MG63 (cell line): Measurements from ENCODE around the gene HSFX4. TPM values are rescaled to one million over a fixed set of nuclear protein-coding genes. Genes with fewer than 3 reads are reported as not detected.
A peak's percentile ranks its signal among the peaks of the same experiment; 100 is the strongest.

Source experiments
- DNase-seq: peaks from one replicate; pipeline ENCODE4 v3.0.0-alpha.2; 2020
- H3K27me3 ChIP-seq: fragments of 250-450 bp; sonication (Bioruptor Pico); 2 replicates; pipeline ENCODE4 v1.5.1; 2020; ENCODE audit warnings: mild to moderate bottlenecking, moderate library complexity
- H3K36me3 ChIP-seq: fragments of 250-450 bp; sonication (Bioruptor Pico); 2 replicates; pipeline ENCODE4 v1.5.1; 2020; ENCODE audit warnings: mild to moderate bottlenecking, moderate library complexity
- H3K4me3 ChIP-seq: fragments of 250-450 bp; sonication (Bioruptor Pico); 2 replicates; pipeline ENCODE4 v1.5.1; 2020; ENCODE audit warnings: mild to moderate bottlenecking, moderate library complexity
- H3K9me3 ChIP-seq: fragments of 250-450 bp; sonication (Bioruptor Pico); 2 replicates; pipeline ENCODE4 v1.5.1; 2020; ENCODE audit warnings: mild to moderate bottlenecking, moderate library complexity
- total RNA-seq: library from RNA; depleted of rRNA; stranded (reverse); fragments of >200 nt; shearing (Covaris generic); gene quantifications from 2 replicates; pipeline ENCODE4 v1.2.3, GENCODE V29; 2014; ENCODE audit warnings: low replicate concordance; rRNA removed

Gene HSFX4
- total RNA-seq, 1 experiment from 2014 or later = not detected

GRCh38 chrX:149961572-149961971 is 32.2 kb downstream of the HSFX4 start:
- no peaks in the 10 kb centered on the region; the same call in 1 of the 2 replicates for H3K36me3 ChIP-seq
- no peaks in the 10 kb centered on the region for H3K27me3 ChIP-seq
- DNase-seq = no peak
- H3K4me3 ChIP-seq = no peak overlapping the region
- H3K9me3 ChIP-seq = no peaks in the 10 kb centered on the region

- Histone ChIP-seq H3K4me3 (no peak overlapping the region), H3K27me3 (no peaks in the 10 kb centered on the region), H3K9me3 (no peaks in the 10 kb centered on the region), H3K36me3 (no peaks in the 10 kb centered on the region; the same call in 1 of the 2 replicates)
- no peak for DNase-seq
These were observed 32.6 kb downstream of the HSFX4 start for GRCh38 chrX:149962010-149962409.

- Histone ChIP-seq H3K36me3 (no peaks in the 10 kb centered on the region; the same call in 1 of the 2 replicates), H3K4me3 (no peak overlapping the region), H3K9me3 (no peaks in the 10 kb centered on the region), H3K27me3 (no peaks in the 10 kb centered on the region)
- DNase-seq = peak; percentile 36
These were observed 33.7 kb downstream of the HSFX4 start for GRCh38 chrX:149962859-149963757.

GRCh38 chrX:149979126-149979644 is 49.8 kb downstream of the HSFX4 start:
- no peaks in the 10 kb centered on the region for H3K36me3 ChIP-seq
- no peak overlapping the region for H3K4me3 ChIP-seq
- no peak for DNase-seq
- no peaks in the 10 kb centered on the region for H3K27me3 ChIP-seq
- H3K9me3 ChIP-seq = no peaks in the 10 kb centered on the region

Other genes starting within 250 kb of the HSFX4 start
- gene MAGEA11, start 217.5 kb upstream of the HSFX4 start, total RNA-seq = not detected in 2 replicates
- gene HSFX1, start 155.5 kb upstream of the HSFX4 start, total RNA-seq = not detected in 2 replicates
- gene MAGEA9, start 147.6 kb upstream of the HSFX4 start, total RNA-seq = not detected in 2 replicates
- gene MAGEA8, start 48.4 kb upstream of the HSFX4 start, total RNA-seq = not detected in 2 replicates
- gene EOLA2, start 8.9 kb downstream of the HSFX4 start, total RNA-seq = 50.6 and 51.1 TPM in 2 replicates